Gastrocnemius medialis (tissue), 4 donors: ENCODE measurements around the gene RFC4. TPM values are rescaled to one million over a fixed set of nuclear protein-coding genes. Genes with fewer than 3 reads are reported as not detected.

Experiments
- ATAC-seq, 2 donors: fragments of 150-250 bp; one replicate each; pipeline ENCODE4 v1.9.1; 2016
- DNase-seq, 2 donors: peaks; one replicate each; pipeline ENCODE4 v3.0.0-alpha.2; 2019
- H3K27ac ChIP-seq, 4 donors: fragments of 200-600 bp; sonication (generic); 1 replicate in 1 of 4; 2 replicates in 3 of 4; pipeline ENCODE4 v1.5.1; 2016 to 2018; ENCODE audit warnings: mild to moderate bottlenecking in 2 of 4, moderate library complexity in 1 of 4
- H3K27me3 ChIP-seq, 3 donors: fragments of 200-600 bp; sonication (generic) in 2 of 3; 1 replicate in 1 of 3; 2 replicates in 2 of 3; pipeline versions ENCODE4 v1.5.1 to v1.6.0; 2016 to 2019; ENCODE audit warnings: mild to moderate bottlenecking in 1 of 3, moderate library complexity in 1 of 3
- H3K36me3 ChIP-seq, 2 donors: fragments of 200-600 bp; sonication (generic) in 1 of 2; one replicate each; pipeline ENCODE4 v1.5.1; 2017 to 2018
- H3K4me1 ChIP-seq, 2 donors: fragments of 200-600 bp; sonication (generic) in 1 of 2; one replicate each; pipeline ENCODE4 v1.5.1; 2016 to 2017; ENCODE audit warnings: mild to moderate bottlenecking in 2 of 2
- H3K4me3 ChIP-seq, 4 donors: fragments of 200-600 bp; sonication (generic) in 3 of 4; 1 replicate in 1 of 4; 2 replicates in 3 of 4; pipeline ENCODE4 v1.5.1; 2016 to 2019; ENCODE audit warnings: mild to moderate bottlenecking in 2 of 4
- H3K9me3 ChIP-seq, 3 donors: fragments of 200-600 bp; sonication (generic) in 2 of 3; 1 replicate in 1 of 3; 2 replicates in 2 of 3; pipeline ENCODE4 v1.5.1; 2016 to 2019
- CTCF ChIP-seq, 5 experiments: fragments of 450-650 bp in 3 of 5; fragments of 200-600 bp in 2 of 5; sonication (generic) in 2 of 5; IDR thresholded peaks in 4 of 5; conservative IDR thresholded peaks in 1 of 5; 1 replicate in 4 of 5; 2 replicates in 1 of 5; pipeline ENCODE4 v1.5.1; 2016 to 2019; ENCODE audit warnings: antibody characterized with exemption in 5 of 5, mild to moderate bottlenecking in 3 of 5, moderate library complexity in 3 of 5
- POLR2A ChIP-seq, 2 donors: fragments of 450-650 bp; IDR thresholded peaks; one replicate each; pipeline ENCODE4 v1.6.1; 2017; ENCODE audit warnings: antibody characterized with exemption in 2 of 2, mild to moderate bottlenecking in 2 of 2, moderate library complexity in 2 of 2
- in situ Hi-C, 4 donors: fragments of 200-750 bp; cut with MboI; loops; one replicate each; pipeline versions ENCODE4 v1.15.0 to v1.8.0; 2017; ENCODE audit warnings: low sequenced_read_pairs in 4 of 4
- intact Hi-C: fragments of 100-400 bp; cut with DNase I; formaldehyde crosslinking; loops from one replicate; pipeline ENCODE4 v1.15.1; 2023; ENCODE audit warnings: low total_unique reads
- total RNA-seq, 4 donors: library from RNA; depleted of rRNA; stranded (reverse); fragments of >200 nt; gene quantifications; one replicate each; pipeline versions ENCODE4 v1.1.0 to v1.2.3, GENCODE V29; 2016

RFC4 gene
- total RNA-seq, 4 donors from 2014 or later, result 4.5 to 15.1 (median 7.3) TPM

GRCh38 chr3:186802701-186803100, 3.6 kb downstream of the RFC4 start:
- no peak overlapping the region for H3K4me3 ChIP-seq
- TF ChIP-seq CTCF (IDR thresholded peaks at IDR 0.05 in 4 of 5, conservative IDR thresholded peaks at IDR 0.05 in 1 of 5) (no peak), POLR2A (IDR thresholded peaks at IDR 0.05) (no peak)
- DNase-seq, result no peak
- in situ Hi-C loops, result no loop called here
- no peaks in the 10 kb centered on the region for H3K9me3 ChIP-seq
- H3K27ac ChIP-seq, result no peak overlapping the region
- ATAC-seq, result no peak
- peaks cover 11 to 12% of the 10 kb centered on the region in 2 donors for H3K4me1 ChIP-seq
- H3K36me3 ChIP-seq, result peaks cover 0 to 15% of the 10 kb centered on the region in 2 donors
- intact Hi-C loops, result no loop called here
- no peaks in the 10 kb centered on the region for H3K27me3 ChIP-seq

GRCh38 chr3:186800285-186800684, 6.0 kb downstream of the RFC4 start:
- Histone ChIP-seq H3K4me3 (no peak overlapping the region), H3K27ac (no peak overlapping the region), H3K4me1 (peaks cover under 1 to 2% of the 10 kb centered on the region in 2 donors), H3K27me3 (no peaks in the 10 kb centered on the region), H3K9me3 (no peaks in the 10 kb centered on the region), H3K36me3 (peaks cover 0 to 21% of the 10 kb centered on the region in 2 donors)
- in situ Hi-C loops (no loop called here), intact Hi-C loops (no loop called here)
- ATAC-seq (no peak), DNase-seq (no peak)
- TF ChIP-seq POLR2A (IDR thresholded peaks at IDR 0.05), result no peak

GRCh38 chr3:186798239-186798874, 7.9 kb downstream of the RFC4 start:
- DNase-seq (no peak), ATAC-seq (no peak)
- Histone ChIP-seq H3K4me3 (no peak overlapping the region), H3K4me1 (no peaks in the 10 kb centered on the region), H3K36me3 (peaks cover 0 to 21% of the 10 kb centered on the region in 2 donors), H3K27me3 (no peaks in the 10 kb centered on the region), H3K27ac (no peak overlapping the region), H3K9me3 (no peaks in the 10 kb centered on the region)
- TF ChIP-seq CTCF (IDR thresholded peaks at IDR 0.05 in 4 of 5, conservative IDR thresholded peaks at IDR 0.05 in 1 of 5) (no peak), POLR2A (IDR thresholded peaks at IDR 0.05) (no peak)
- in situ Hi-C loops, result loop anchor here in 3 of 4 donors (25.0 kb wide), 3 partner anchors 236 to 1211 kb away; partner anchors contain the start of genes TRA2B (in 3 of the 3), DNAJB11 (in 1 of the 3), SENP2 (in 1 of the 3) and TBCCD1 (in 1 of the 3)
- intact Hi-C loops, result no loop called here

GRCh38 chr3:186790261-186790981, 15.9 kb downstream of the RFC4 start:
- Histone ChIP-seq H3K36me3 (peaks cover 6 to 46% of the 10 kb centered on the region in 2 donors), H3K4me1 (peaks cover 28 to 30% of the 10 kb centered on the region in 2 donors), H3K4me3 (no peak overlapping the region), H3K9me3 (no peaks in the 10 kb centered on the region), H3K27me3 (no peaks in the 10 kb centered on the region), H3K27ac (peak overlapping the region in 1 of 4 donors; percentile 31)
- ATAC-seq (peak in 1 of 2 donors; percentile 32), DNase-seq (no peak)
- TF ChIP-seq POLR2A (IDR thresholded peaks at IDR 0.05) (no peak), CTCF (IDR thresholded peaks at IDR 0.05 in 4 of 5, conservative IDR thresholded peaks at IDR 0.05 in 1 of 5) (no peak)
- intact Hi-C loops (no loop called here), in situ Hi-C loops (loop anchor here in 3 of 4 donors (25.0 kb wide), 3 partner anchors 228 to 1203 kb away; partner anchors contain the start of genes TRA2B (in 3 of the 3), DNAJB11 (in 1 of the 3), SENP2 (in 1 of the 3) and TBCCD1 (in 1 of the 3))
